Myocyte (in vitro differentiated cells): Measurements from ENCODE around the gene ERG. TPM values are rescaled to one million over a fixed set of nuclear protein-coding genes. Genes with fewer than 3 reads are reported as not detected.

Experiments used
- DNase-seq: peaks from one replicate; pipeline ENCODE4 v3.0.0-alpha.2; 2012; ENCODE audit warnings: low read depth
- total RNA-seq: library from RNA; depleted of rRNA; stranded (reverse); fragments of >200 nt; gene quantifications from 2 replicates; pipeline ENCODE4 v1.2.3, GENCODE V29; 2014

ERG gene
- total RNA-seq, 1 donor from 2014 or later: 1.4 TPM

DNA sequence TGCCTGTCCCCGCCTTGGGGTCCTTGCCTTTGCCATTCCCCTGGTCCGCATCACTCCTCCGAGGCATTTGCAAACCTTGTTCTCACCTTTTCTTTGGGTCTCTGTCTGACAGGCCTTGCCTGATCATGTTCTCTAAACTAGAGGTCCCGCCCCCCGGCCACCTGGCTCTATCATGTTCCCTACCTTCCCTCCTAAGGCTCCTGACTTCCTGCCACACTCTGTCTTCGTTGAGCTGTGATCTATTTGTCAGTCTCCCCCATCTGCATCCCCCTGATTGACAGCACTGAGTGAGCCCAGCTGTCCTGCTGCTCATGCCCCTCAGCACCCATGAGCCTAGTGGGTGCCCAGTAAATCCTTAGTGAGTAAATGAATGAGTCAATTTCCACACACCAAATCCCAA is 22.8 kb downstream of the ERG start:
- no peak for DNase-seq

DNA sequence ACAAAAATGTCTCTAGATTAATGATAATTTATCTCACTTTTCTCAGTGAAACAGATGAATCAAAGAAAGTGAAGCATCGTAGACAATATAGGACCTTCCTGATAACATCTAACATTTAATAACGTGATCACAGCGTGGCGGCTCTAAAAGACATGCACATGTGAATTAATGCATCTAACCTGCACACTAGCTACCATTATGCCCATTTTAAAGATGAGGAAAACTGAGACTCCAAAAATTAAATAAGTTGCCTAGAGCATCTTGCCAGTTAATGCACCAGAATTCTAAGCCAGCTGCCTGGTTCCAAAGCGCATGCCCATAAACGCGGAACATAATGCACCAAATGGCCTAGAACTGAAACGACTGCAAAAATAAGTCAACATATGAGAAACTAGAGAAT is 23.5 kb downstream of the ERG start:
- DNase-seq: no peak

DNA sequence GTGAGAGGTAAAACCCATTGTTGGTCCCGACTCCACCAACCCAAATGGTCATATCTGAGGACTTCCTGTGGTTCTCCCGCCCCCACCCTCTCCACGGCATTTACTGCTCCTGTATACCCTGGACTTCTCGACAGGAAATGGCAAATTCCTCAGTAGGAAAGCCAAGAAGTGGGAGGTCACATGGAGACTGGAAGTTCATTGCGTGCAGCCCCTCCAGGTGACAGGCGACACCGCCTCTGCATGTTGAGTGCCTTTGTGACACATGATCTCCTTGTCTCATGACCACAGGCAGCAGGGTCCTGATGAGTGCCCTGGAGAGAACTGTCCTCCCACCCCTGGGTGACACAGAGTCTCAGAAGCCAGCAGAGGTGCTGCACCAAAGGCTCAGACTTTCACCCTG is 24.2 kb downstream of the ERG start:
- no peak for DNase-seq

DNA sequence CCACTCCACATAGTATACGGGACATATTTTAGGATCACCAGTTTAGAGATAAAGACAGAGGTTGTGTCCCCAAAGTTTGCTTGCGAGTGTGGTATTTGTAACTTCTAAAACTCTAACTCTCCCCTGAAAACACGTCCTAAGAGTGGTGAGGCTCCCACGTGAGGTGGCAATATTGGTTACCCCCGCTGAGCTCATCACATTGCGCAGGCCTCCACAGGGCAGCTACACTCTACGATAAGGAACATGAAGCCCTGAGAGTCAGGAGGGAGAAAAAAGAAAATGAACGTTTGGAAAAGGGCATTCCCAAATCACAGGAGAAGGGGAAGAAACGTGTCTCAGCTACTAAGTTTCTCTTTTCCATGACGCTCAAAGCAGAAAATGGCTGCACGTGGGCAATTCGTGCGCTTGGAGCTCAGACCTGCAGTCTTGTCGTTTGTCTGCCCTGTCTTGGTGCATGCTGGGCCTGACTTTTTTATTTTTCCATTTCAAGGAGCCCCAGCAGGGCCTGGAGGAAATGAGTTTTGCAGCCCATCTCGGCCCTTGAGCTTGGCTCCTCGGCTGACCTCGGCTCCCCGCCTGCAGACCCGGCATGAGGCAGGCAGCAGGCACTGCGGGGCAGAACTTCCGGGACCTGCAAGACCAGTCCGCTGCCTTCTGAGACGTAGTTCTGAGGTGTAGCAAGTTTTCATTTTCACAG is 25.7 kb downstream of the ERG start:
- no peak for DNase-seq

DNA sequence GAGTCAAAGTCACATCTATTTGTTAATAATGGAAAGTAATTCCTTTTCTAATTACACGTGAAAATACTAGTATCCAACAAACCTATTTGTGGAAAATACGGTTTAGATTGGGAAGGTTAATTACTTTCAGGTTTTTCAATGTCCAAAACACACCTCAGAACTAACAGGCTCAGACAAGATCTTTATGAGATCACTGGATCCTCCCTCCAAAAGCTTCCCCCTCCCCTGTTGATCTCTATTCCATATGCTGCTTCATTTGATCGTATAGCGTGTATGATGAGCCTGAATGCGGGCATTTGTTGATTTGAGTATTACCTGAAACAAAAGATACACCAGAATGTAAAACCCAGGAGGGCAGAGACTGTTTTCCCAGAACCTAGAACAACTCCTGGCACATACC is 26.5 kb downstream of the ERG start:
- DNase-seq: no peak

DNA sequence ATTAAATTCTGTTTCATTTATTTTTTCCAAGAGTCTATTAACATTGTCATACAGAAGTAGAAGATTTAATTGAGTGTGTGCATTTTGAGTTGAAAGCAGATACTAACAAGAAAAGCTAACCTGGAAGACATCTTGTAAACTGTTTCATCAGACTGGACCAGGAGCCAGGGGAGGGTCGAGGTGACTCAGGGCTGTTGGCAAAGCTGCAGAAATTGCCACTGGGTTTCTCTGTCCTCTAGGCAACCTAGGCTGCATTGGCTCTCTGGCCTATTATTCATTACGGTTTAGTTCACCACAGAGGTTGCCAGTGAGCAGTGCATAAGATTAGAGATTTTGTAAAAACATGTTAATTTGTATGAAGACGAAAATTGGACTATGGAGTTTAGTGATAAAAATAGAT is 27.5 kb downstream of the ERG start:
- no peak for DNase-seq

DNA sequence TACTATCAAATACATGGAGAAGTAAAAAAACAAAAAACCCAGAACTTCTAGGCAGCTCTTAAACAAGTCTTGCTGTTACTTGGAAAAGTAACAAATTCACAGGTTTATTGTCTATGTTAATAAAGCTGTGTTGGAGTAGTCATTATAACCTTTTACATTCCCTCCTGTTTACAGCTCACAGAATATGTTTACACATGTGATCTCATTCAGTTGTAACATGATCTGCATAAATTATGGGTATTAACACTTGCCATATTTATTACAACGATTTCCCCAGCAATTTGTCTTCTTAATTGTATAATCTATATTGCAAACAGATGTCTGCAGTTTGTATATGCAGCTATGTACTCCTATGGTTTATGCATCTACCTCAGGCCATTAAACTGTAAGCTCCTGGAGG is 28.6 kb downstream of the ERG start:
- no peak for DNase-seq

DNA sequence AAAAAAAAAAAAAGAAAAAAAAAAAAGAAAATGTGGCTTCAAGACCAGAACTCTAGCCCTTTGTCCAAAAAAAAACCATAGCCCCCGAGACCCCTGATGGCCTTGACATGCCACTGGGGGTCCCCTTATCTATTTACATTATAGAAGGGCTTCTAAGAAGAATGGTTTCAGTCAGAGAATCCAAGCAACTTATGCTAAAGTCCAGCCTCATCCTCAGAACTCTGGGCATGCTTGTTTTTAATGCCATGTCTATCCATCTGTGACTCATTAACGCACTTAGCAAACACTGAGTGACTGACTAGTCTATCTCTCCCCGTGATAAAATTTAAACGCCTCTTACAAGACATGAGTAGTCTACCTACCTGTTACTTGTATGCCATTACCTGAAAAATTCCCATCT is 29.3 kb downstream of the ERG start:
- DNase-seq: no peak

DNA sequence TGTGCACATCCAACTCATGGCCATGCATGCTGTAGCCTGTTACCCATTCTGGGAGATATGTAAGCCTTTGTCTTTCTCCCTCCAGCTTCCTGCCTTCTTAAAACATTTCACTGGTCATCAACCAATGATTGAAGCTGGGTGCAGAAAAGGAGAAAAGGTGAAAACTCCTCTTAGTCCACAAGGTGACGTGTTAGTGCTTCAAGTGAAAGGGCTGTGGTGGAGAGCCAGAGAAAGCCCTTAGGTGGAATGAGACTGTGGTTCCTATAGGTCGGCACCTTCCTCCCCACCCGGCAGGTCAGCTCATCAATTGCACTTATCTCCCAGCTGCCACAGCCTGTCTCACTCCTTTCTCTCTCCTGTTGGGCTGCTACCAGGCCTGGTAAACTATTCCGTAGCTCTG is 30.4 kb downstream of the ERG start:
- DNase-seq: no peak

DNA sequence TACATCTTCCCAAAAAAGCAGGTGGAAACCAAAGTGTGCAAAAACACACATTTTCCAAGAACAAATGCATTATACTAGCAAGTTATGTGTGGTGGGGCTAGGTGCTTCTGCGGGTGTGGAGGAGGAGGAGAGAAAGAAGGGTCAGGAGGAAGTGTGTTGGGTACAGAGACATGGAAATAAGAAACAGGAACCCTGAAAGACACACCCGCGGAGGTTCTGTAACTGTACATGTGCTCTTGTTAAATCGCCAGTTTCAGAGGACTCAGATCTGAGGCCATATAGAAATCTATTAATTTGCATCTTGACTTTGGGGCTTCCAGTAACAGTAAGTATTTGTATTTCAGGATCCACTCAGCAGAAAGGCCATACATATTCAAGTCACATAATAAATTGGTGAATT is 30.9 kb downstream of the ERG start:
- no peak for DNase-seq

DNA sequence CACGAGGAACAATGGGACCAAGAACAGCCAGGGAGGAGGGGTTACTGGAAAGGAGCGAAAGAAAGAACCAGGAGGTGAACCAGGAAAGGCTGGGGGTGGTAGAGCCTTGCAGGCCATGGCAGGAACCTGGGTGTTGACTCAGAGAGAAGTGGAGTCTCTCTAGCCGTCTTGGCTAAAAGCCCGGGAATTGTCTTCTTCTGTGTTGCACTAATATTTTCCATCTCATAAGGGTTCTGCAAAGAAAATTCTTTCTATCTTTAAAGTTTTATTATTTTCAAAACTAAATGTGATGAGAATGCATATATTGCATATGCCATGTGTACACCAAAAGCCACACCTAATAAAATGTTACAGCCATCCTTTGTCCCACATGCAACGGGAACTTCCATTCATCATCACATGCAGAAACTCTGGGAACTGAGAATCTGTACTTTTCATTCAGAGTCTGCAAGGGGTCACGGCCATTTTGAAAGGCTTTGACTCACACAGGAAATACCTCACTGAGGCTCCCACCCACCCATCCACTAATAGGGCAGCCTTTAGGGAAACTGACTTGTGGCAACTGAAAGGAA is 38.0 kb downstream of the ERG start:
- no peak for DNase-seq

DNA sequence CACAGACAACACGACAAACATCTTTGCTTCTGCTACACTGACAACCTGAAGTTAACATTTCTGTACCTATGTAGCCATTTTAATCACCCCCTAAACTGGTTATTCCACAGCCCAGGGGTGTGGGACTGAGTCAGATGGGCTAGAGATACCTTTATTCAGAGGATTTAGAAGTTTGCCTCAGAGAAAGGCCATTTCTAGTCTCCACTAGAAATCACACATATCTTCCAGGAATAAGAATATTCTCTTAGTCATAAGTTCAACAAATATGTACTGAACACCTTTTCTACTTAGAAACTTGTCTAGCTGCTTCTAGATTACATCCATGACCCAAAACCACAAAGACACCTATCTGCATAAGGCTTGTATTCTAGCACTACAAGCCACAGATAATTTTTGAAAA is 38.8 kb downstream of the ERG start:
- DNase-seq: no peak

DNA sequence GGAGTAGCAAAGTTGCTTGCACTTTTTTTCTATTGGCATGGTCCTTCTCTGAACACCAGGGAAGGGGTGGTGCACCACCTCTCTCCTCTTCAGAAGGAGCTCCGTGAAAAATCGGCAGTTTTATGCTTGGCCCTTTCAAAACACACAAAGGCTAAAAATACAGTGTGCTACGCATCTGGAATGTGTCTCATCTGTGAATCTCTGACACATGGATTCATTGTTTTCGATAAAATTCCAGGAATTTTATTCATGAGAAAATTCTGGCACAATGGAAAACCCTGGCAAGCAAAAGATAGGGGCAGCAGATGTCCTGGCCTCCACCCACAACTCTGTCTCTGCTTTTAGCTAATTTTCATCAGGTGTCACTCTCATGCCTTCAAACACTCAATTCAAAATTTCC is 42.9 kb downstream of the ERG start:
- no peak for DNase-seq

DNA sequence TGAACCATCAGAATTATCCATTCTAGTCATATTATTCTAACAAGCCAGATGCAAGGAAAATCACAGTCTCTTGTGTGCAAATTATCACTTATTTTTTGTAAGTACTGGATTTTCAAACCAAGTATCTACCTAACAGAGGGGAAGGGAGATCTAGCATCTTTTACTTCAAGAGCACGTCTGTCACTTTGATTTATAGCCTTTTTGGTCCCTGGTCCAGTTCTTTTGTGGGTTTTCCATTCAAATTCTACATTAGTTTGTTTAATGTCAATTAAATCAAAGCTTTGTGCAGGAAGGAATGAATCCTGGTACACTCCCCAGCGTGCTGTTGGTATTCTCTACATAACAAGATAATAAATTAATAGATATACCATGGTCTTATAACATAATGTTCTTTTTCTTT is 43.6 kb downstream of the ERG start:
- no peak for DNase-seq

DNA sequence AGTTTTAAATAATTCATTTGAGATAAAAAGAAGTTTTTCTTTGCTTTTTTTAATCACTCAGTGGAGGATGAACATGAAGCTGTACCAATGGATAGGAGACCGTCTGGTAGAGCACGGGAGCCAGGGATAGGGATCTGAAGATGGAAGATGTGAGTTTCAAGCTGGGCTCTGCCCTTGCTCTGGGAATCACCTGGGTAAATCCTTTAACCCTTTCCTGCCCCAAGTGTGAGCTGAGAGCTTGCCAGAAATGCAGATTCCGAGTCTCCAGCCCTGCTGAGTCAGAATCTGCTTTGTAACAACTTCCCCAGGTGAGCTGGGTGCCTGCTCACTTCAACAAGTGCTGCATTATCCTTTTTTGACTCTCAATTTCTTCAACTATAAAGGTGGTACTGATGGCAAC is 44.1 kb downstream of the ERG start:
- no peak for DNase-seq

DNA sequence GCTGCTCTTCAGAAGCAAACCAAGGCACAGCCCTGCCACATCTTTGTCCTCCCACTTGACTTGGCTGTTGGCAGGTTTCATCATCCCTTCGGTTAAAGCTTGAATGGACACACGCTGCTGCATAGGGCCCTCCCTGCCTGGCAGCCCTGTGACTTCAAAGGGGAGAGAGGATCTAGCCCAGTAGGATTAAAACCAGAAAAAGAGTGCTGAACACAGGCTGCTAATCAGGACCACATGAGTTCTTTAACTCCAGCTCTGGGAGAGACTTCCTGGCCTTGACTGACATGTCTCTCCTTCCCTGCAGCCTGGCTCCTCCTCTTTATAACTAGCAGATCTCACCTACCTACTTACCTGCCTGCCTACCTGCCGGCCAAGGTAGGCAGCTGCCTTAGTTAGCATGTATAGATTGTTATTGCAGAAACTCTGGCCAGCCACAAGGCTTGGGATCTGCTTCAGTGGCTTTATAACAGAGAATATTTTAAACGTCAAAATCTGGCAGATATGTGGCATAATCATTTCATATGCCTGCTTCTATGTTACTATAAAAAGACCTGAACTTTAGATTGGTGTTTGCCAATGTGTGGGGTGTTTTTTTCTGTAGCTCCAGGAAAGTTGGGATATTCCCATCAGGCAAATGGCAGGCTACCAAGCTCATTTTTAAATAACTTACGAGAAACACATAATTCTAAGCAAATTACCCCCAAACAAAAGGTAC is 49.4 kb downstream of the ERG start:
- no peak for DNase-seq

DNA sequence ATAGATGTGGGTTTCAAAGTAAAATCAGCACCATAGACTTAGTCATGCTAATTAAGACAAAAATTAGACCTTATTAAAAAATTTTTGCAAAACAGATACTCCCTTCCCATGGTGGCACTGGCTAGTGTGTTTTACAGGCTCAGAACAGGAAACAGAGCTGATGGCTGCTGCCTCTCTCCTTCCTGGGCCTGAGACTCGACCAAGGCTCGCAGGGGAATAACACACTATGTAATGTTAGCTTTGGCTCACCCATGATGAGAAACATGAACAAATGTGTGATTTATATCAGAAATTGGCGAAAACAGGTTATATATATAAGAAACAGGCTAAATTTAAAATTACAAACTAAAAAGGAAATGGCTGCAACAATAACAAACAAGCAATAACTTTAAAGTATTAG is 50.7 kb downstream of the ERG start:
- DNase-seq: no peak

DNA sequence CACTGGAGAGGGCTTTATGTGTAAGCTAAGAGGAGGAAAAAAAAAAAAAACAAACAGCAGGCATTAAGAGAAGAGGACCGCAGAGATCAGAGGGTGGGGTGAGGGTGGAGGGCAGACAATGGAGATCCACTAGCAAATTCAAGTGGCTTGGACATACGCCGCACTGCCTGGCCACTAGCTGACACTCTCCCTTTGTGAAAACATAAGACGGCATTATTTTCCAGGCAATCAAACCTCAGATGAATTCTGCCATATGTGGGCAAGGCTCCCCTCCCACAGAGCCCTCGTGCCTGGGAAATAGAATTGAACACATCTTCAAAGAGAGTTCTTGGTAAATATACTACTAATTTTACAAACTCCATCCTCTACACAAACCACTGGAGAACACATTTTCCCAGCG is 53.6 kb downstream of the ERG start:
- DNase-seq: no peak

DNA sequence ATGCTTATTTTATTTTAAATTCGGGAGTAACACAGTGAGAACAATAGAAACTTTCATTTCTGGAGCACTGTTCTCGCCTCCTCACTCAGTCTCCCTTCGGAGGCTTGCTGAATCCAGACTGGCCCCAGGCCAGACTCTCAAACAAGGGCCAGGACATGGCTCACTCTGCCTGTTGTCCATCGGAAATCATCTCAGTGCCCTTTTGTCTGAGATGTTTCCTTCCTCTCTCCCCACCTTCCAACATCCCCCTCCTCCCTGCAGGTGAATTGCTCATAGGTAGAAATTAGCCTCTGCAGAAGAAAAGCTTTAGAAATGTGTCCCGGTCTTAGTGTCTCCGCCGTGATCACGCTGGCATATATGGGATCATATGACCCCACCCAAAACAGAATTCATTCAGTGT is 55.2 kb downstream of the ERG start:
- DNase-seq: no peak

DNA sequence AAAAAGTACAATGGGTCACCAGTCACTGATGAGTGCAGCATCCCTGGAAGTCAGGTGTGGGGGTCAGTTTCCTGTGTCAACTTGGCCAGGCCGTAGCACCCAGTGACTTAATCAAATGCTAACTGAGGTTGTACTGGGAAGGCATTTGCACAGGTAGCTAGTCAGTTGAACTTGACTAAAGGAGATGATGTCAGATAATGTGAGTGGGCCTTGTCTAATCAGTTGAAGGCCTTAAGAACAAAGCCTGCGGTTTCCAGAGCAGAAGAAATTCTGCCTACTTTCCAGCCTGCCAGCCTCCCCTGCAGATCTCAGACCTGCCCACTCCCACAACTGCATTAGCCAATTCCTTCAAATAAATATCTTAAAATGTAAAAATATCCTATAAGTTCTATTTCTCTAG is 57.1 kb downstream of the ERG start:
- DNase-seq: no peak

DNA sequence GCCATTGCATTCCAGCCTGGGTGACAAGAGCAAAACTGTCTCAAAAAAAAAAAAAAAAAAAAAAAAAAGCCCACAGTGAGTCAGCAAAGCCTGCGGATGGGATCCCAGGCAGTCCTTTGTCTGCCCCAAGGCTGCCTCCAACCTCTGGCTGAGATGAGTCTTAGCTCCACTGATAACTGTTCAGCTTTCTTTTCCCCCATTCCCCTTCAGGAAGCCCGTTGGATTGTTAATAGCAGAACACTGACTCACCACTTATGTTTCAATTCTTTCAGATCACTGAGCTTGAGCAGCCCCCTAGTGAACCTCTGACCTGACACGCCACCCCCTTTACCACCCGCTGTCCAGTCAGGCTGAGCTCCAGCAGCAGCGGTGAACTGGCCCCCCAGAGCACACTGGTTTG is 57.5 kb downstream of the ERG start:
- DNase-seq: no peak

DNA sequence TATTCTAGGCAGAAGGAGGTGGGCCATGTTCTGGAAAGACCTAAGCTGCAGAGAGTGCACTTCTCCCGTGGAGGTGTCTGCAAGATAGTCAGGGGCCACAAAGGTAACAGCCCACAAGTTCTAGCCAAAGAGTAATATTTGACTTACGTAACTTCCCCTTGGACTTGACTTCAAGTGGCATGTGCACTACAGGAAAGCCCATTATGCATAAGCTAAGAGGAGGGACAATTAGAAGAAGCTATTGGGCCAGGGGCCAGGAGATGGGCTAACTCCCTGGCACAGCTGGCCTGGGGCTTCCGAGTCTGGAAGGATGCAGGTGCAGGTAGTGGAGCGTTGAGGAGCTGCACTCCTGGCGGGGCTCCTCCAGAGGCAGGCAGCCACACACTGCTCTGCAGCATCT is 58.3 kb downstream of the ERG start:
- DNase-seq: no peak

DNA sequence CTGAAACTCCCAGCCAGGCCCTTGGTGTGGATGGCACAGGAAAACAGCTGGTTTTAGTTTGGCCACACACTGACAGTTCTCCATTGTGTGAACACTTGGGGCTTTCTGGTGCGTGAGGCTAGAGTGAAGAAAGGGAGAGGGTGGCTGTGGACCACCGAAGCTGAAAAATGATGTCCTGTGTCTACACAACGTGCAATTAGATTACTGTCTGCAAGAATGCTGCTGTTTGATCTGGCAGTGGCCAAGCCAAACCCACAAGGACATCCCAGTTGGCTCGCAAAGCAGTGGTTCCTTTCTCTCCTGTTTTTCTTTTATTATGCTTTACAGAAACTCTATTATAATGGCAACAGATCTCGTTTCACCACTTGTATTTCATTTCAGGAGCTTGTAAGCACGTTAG is 58.9 kb downstream of the ERG start:
- DNase-seq: no peak
